ENCODE measurements around the gene SCRN2. TPM values are rescaled to one million over a fixed set of nuclear protein-coding genes. Genes with fewer than 3 reads are reported as not detected.

The SCRN2 gene
- total and polyA plus RNA-seq, 2 of the 13 experiments (the other 11 are each of a cell fraction or from before 2014, with no cell fraction given) = 21.7 to 29.5 TPM

DNA sequence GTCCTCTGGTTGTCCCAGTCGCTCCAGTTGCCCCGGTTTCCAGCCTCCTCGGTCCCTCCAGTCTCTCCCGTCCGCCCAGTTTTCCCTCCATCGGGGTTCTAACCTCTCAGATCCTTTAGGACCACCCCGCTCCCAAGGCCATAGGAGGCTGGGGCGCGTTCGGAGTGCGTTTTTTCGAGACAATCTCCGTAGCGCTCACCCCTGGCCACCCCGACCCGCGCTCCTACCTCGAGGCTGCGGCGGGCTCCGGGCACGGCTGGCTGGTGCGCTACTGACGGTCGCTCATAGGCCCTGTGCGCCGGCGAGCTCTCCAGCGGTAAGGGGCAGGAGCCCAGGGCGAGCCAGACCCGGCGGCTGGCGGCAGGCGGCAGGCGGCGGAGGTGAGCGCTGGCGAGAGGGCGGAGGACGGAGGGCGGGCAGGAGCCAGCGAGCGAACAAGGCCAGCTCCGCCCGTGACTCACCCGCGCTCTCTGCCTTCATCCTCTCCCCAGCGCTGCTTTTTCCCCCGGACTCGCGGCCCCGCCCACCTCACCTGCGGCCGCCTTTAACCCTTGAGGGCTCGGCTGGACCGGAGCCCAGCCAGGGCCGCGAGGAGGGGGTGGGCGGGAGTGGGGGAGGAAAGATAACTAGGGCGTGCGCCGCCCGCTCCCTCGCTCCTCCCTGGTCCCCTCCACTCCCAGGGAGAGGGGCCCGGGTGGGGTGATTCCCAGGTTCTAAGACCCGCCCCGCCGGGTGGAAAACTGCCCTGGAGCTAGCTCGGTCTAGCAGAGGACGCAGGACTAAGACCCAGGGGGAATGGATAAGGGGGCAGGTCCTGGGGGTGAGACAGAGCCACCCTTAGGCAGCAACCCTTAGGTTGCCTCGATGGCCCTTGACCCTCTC, 9.9 kb upstream of the SCRN2 start, which contains the start of gene SP6 (continued):
- TF ChIP-seq GMEB1 (CRISPR knock-in tag; IDR thresholded peaks at IDR 0.05; ENCODE audit: borderline replicate concordance) (peak; percentile 34; the same call in 1 of the 2 replicates), RFX5 (IDR thresholded peaks at IDR 0.05; ENCODE audit: low read depth, low read length) (no peak), ZC3H4 (CRISPR knock-in tag; IDR thresholded peaks at IDR 0.05; ENCODE audit: borderline replicate concordance) (no peak), ESRRA (CRISPR knock-in tag; IDR thresholded peaks at IDR 0.05; ENCODE audit: low read depth) (no peak), ZNF576 (CRISPR knock-in tag; IDR thresholded peaks at IDR 0.05) (no peak), RELA (CRISPR knock-in tag; IDR thresholded peaks at IDR 0.05) (0 out of 2 replicates have a peak, but pooled peaks have one; percentile 52), NFE2L2 (IDR thresholded peaks at IDR 0.05; ENCODE audit: low read length) (no peak), ZNF800 (CRISPR knock-in tag; IDR thresholded peaks at IDR 0.05) (peak; percentile 99), THAP7 (CRISPR knock-in tag; IDR thresholded peaks at IDR 0.05) (0 out of 2 replicates have a peak, but pooled peaks have one; percentile 60), ZNF235 (CRISPR knock-in tag; IDR thresholded peaks at IDR 0.05; ENCODE audit: borderline replicate concordance) (no peak), SALL1 (CRISPR knock-in tag; IDR thresholded peaks at IDR 0.05) (peak; percentile 41; the same call in 1 of the 2 replicates), ZKSCAN1 (IDR thresholded peaks at IDR 0.05; ENCODE audit: low read length) (no peak), ZNF816 (CRISPR knock-in tag; IDR thresholded peaks at IDR 0.05; ENCODE audit: borderline replicate concordance) (0 out of 2 replicates have a peak, but pooled peaks have one; percentile 53), HNF4A (CRISPR knock-in tag; IDR thresholded peaks at IDR 0.05) (no peak), ZNF615 (CRISPR knock-in tag; IDR thresholded peaks at IDR 0.05; ENCODE audit: borderline replicate concordance) (no peak)
- TF ChIP-seq, protein P1, sequence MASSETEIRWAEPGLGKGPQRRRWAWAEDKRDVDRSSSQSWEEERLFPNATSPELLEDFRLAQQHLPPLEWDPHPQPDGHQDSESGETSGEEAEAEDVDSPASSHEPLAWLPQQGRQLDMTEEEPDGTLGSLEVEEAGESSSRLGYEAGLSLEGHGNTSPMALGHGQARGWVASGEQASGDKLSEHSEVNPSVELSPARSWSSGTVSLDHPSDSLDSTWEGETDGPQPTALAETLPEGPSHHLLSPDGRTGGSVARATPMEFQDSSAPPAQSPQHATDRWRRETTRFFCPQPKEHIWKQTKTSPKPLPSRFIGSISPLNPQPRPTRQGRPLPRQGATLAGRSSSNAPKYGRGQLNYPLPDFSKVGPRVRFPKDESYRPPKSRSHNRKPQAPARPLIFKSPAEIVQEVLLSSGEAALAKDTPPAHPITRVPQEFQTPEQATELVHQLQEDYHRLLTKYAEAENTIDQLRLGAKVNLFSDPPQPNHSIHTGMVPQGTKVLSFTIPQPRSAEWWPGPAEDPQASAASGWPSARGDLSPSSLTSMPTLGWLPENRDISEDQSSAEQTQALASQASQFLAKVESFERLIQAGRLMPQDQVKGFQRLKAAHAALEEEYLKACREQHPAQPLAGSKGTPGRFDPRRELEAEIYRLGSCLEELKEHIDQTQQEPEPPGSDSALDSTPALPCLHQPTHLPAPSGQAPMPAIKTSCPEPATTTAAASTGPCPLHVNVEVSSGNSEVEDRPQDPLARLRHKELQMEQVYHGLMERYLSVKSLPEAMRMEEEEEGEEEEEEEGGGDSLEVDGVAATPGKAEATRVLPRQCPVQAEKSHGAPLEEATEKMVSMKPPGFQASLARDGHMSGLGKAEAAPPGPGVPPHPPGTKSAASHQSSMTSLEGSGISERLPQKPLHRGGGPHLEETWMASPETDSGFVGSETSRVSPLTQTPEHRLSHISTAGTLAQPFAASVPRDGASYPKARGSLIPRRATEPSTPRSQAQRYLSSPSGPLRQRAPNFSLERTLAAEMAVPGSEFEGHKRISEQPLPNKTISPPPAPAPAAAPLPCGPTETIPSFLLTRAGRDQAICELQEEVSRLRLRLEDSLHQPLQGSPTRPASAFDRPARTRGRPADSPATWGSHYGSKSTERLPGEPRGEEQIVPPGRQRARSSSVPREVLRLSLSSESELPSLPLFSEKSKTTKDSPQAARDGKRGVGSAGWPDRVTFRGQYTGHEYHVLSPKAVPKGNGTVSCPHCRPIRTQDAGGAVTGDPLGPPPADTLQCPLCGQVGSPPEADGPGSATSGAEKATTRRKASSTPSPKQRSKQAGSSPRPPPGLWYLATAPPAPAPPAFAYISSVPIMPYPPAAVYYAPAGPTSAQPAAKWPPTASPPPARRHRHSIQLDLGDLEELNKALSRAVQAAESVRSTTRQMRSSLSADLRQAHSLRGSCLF (CRISPR knock-in tag; IDR thresholded peaks at IDR 0.05; ENCODE audit: borderline replicate concordance) = no peak

Measured in HepG2 (cell line).